HEK293 (cell line): ENCODE data around the gene SERGEF.

Source experiments
- ZFHX2 ChIP-seq: fragments of 450-650 bp; formaldehyde crosslinking; conservative IDR thresholded peaks from 2 replicates; pipeline ENCODE4 v1.5.1; 2016; ENCODE audit warnings: missing biosample characterization, missing genetic modification characterization
- ZNF112 ChIP-seq: fragments of 450-650 bp; formaldehyde crosslinking; IDR thresholded peaks from 2 replicates; pipeline ENCODE4 v1.5.0; 2017; ENCODE audit warnings: missing biosample characterization, missing genetic modification characterization
- TF ChIP-seq, protein P1 (sequence below): fragments of 450-650 bp; formaldehyde crosslinking; IDR thresholded peaks from 2 replicates; pipeline ENCODE4 v1.5.1; 2016; ENCODE audit warnings: missing biosample characterization, missing genetic modification characterization

GRCh38 chr11:17967661-17968060, 45.2 kb downstream of the SERGEF start:
- TF ChIP-seq, protein P1, sequence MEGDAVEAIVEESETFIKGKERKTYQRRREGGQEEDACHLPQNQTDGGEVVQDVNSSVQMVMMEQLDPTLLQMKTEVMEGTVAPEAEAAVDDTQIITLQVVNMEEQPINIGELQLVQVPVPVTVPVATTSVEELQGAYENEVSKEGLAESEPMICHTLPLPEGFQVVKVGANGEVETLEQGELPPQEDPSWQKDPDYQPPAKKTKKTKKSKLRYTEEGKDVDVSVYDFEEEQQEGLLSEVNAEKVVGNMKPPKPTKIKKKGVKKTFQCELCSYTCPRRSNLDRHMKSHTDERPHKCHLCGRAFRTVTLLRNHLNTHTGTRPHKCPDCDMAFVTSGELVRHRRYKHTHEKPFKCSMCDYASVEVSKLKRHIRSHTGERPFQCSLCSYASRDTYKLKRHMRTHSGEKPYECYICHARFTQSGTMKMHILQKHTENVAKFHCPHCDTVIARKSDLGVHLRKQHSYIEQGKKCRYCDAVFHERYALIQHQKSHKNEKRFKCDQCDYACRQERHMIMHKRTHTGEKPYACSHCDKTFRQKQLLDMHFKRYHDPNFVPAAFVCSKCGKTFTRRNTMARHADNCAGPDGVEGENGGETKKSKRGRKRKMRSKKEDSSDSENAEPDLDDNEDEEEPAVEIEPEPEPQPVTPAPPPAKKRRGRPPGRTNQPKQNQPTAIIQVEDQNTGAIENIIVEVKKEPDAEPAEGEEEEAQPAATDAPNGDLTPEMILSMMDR (tag by site-specific recombination), result no peak
- TF ChIP-seq ZFHX2 (no peak), ZNF112 (no peak)
